ENCODE results near the gene SSTR5. TPM values are rescaled to one million over a fixed set of nuclear protein-coding genes. Genes with fewer than 3 reads are reported as not detected.

SSTR5 gene
- total RNA-seq, 4 donors from 2014 or later: not detected

DNA sequence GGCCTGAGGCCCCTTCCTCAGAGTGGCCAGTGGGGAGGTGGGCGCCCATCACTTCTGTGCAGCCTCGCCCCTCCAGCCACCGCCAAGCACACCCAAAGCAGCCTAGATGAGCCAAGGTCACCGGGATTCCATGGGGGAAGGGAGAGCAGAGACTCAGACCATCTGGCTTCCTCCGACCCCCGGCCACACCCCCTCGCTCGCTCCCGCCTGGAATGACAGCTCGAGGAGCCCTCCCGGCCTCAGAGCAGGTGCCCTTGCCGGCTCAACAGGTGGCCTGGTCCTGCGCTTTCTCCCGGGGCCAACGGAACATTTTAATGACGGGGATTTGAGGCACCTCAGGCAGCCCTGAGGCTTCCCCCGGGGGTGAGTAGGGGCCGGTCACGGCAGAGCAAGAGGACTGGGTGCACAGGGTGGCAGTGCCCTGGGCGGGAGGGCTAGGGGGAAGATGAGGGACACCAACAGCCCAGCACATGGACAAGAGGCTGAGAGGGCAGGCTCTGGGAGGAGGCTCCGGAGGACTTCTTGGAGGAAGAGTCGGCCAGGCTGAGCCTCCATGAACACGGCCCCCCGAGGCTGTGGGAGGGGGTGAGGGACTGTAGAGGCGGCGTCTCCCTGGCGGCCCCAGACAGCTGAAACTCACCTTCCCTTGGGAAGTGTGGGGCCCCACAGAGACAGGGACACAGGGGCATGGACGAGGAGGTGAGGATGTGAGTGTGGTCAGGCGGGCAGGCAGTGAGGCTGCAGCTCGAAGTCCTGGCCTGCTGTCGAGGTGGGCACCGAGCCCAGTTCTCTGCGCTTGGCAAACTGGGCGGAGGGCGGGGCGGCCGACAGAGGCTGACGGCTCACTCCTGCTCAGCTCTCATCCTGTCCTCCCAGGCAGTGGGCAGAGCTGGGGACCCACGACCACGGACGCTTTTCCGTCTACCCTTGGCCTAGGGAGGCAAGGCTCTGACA lies 36.0 kb downstream of the SSTR5 start:
- Histone ChIP-seq H3K27me3 (peaks cover 0 to 100% (median 9%) of the 10 kb centered on the region in 4 donors), H3K4me3 (no peak overlapping the region), H3K9me3 (no peaks in the 10 kb centered on the region), H3K4me1 (peaks cover 0 to 17% (median 0%) of the 10 kb centered on the region in 3 donors), H3K36me3 (no peaks in the 10 kb centered on the region), H3K27ac (no peak overlapping the region)
- 19 to 23% methylated on average over 8 to 14 of the region's 42 CpGs for WGBS, 2 donors
- no peak for DNase-seq
- TF ChIP-seq POLR2A (IDR thresholded peaks at IDR 0.05): no peak
- TF ChIP-seq, protein P1, sequence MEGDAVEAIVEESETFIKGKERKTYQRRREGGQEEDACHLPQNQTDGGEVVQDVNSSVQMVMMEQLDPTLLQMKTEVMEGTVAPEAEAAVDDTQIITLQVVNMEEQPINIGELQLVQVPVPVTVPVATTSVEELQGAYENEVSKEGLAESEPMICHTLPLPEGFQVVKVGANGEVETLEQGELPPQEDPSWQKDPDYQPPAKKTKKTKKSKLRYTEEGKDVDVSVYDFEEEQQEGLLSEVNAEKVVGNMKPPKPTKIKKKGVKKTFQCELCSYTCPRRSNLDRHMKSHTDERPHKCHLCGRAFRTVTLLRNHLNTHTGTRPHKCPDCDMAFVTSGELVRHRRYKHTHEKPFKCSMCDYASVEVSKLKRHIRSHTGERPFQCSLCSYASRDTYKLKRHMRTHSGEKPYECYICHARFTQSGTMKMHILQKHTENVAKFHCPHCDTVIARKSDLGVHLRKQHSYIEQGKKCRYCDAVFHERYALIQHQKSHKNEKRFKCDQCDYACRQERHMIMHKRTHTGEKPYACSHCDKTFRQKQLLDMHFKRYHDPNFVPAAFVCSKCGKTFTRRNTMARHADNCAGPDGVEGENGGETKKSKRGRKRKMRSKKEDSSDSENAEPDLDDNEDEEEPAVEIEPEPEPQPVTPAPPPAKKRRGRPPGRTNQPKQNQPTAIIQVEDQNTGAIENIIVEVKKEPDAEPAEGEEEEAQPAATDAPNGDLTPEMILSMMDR (IDR thresholded peaks at IDR 0.05): no peak
- intact Hi-C loops (cut with DNase I): no loop called here

DNA sequence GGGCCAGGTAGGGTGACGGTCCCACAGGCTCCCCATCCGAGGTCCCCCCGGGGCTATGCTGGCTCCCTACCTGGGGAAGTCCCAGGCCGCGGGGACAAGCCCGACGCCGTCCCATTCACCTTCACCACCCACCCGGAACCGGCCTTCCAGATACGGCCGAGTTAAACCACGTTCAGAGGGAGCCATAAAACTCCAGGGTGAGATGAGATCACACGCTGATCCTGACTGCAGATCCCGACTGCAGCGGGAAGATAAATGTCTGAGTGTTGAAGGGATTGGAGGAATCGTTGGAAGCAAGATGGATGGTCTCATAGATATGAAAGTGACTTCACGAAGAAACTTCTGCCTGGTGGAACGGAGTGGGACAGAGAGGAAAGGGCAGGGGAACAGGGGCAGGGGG lies 37.1 kb downstream of the SSTR5 start:
- no peak for DNase-seq
- no peak overlapping the region for H3K27ac ChIP-seq
- H3K27me3 ChIP-seq: peaks cover 0 to 97% (median 7%) of the 10 kb centered on the region in 4 donors
- H3K4me1 ChIP-seq: peaks cover 0 to 17% (median 0%) of the 10 kb centered on the region in 3 donors
- whole genome bisulfite sequencing, 2 donors: 25 to 30% methylated on average over 7 to 14 of the region's 19 CpGs
- H3K9me3 ChIP-seq: no peaks in the 10 kb centered on the region
- intact Hi-C loops (cut with DNase I): no loop called here
- TF ChIP-seq, protein P1 (IDR thresholded peaks at IDR 0.05): no peak
- no peak for TF ChIP-seq POLR2A (IDR thresholded peaks at IDR 0.05)
- no peak overlapping the region for H3K4me3 ChIP-seq
- no peaks in the 10 kb centered on the region for H3K36me3 ChIP-seq

DNA sequence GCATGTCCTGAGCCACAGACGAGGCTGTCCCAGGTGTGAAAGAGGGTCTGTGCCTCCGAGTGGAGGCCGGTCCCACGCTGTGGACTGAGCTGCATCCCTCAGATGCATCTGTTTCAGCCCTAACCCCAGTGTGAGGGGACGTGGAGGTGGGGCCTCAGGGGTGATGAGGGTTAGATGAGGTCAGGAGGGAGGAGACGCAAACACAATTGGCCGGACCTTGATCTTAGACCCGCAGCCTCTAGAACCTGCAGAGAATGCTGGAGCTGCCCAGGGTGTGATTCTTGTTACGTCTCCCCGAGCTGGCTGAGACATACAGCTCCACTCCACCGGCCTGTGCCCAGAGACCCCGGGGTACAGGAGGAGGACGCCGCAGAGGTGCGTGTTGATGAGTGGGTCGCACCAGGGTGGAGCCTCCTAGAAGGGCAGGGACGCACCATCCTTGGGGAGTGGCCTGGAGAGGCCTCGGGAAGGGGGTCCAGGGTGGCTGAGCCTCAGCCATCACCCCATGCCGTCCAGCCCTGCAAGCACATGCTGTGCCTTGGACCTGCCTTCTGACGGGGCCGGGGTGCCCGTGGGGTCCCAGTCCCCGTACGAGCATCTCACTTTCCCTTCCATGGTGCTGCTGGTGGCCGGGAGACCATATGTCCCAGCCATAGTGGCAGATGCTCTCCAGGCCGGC lies 40.1 kb downstream of the SSTR5 start:
- 49 to 56% methylated on average over 4 to 9 of the region's 26 CpGs for WGBS, 2 donors
- TF ChIP-seq POLR2A (IDR thresholded peaks at IDR 0.05): no peak
- TF ChIP-seq, protein P1 (IDR thresholded peaks at IDR 0.05): no peak
- intact Hi-C loops (cut with DNase I): no loop called here

DNA sequence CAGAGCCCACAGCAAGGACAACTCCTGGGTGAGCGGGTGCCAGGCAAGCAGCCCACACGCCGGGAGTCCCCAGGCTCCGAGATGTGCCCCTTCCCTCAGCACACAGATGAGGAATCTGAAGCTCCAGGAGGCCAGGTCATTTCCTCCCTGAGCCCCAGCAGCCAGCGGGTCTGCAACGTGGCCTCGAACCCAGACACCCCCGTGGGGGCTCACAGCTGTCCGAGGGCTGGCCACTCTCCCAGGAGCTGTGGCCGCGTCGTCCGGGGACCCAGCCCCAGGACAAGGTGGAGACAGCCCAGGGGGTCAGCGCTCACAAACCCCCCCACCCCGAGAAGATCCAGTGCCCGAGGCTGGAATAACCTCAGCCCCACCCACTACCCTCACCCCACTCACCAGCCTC lies 40.9 kb downstream of the SSTR5 start:
- intact Hi-C loops (cut with DNase I): no loop called here
- H3K36me3 ChIP-seq: no peaks in the 10 kb centered on the region
- no peak for TF ChIP-seq POLR2A (IDR thresholded peaks at IDR 0.05)
- TF ChIP-seq, protein P1 (IDR thresholded peaks at IDR 0.05): no peak
- no peak overlapping the region for H3K4me3 ChIP-seq
- 64 to 66% methylated on average over 6 to 13 of the region's 16 CpGs for WGBS, 2 donors
- peaks cover 0 to 93% (median under 1%) of the 10 kb centered on the region in 4 donors for H3K27me3 ChIP-seq
- H3K4me1 ChIP-seq: peaks cover 0 to 12% (median 0%) of the 10 kb centered on the region in 3 donors
- no peaks in the 10 kb centered on the region for H3K9me3 ChIP-seq
- no peak overlapping the region for H3K27ac ChIP-seq
- no peak for DNase-seq

More for the DNA sequence above, 40.1 kb downstream of the SSTR5 start:
- peaks cover 0 to 13% (median 0%) of the 10 kb centered on the region in 3 donors for H3K4me1 ChIP-seq
- no peak overlapping the region for H3K27ac ChIP-seq
- H3K36me3 ChIP-seq: no peaks in the 10 kb centered on the region
- no peak for DNase-seq
- H3K27me3 ChIP-seq: peaks cover 0 to 93% (median 5%) of the 10 kb centered on the region in 4 donors
- no peaks in the 10 kb centered on the region for H3K9me3 ChIP-seq
- no peak overlapping the region for H3K4me3 ChIP-seq
